ENCODE results near the gene DLL1. TPM values are rescaled to one million over a fixed set of nuclear protein-coding genes. Genes with fewer than 3 reads are reported as not detected.

The DLL1 gene
- total RNA-seq, 1 experiment from 2014 or later, result 0.84 TPM

DNA sequence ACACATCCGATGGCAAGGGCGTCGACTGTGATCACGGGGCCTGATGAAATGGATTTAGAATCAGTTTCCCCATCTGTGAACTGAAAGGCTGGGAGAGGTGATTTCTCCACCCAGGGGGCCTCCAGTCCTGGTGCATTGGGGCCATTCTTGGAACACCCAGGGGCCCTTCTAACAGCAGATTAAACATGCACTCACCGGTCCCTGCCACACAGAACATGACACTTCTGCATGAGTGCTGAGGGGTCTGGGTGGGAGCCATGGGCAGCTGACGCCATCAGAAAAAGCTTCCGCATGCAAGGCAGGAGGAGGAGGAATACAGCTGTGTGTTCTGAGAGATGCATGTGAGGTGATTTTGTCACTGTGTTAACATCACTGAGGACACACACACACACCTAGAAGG is 26.8 kb downstream of the DLL1 start:
- peaks cover 10% of the 10 kb centered on the region for H3K4me1 ChIP-seq (ENCODE audit: insufficient read depth, low read length)
- ChIA-PET CTCF (no interaction called here), POLR2A (ENCODE audit: unreplicated experiment) (no interaction called here)
- H3K27me3 ChIP-seq (ENCODE audit: low read length), result no peaks in the 10 kb centered on the region
- H2AFZ ChIP-seq (ENCODE audit: low read length), result no peak overlapping the region
- H3K9me3 ChIP-seq (ENCODE audit: low read length), result no peaks in the 10 kb centered on the region
- no peak overlapping the region for H3K4me3 ChIP-seq (ENCODE audit: low read length)
- no TSS peak for BruUV-seq (replicated peaks)
- H3K9ac ChIP-seq (ENCODE audit: low read length), result no peak overlapping the region
- no peak for TF ChIP-seq EZH2phosphoT487 (IDR thresholded peaks at IDR 0.05; ENCODE audit: borderline replicate concordance, low read length)
- TF ChIP-seq EZH2 (IDR thresholded peaks at IDR 0.05; ENCODE audit: low read length, unreplicated experiment), result no peak
- TF ChIP-seq, protein P1, sequence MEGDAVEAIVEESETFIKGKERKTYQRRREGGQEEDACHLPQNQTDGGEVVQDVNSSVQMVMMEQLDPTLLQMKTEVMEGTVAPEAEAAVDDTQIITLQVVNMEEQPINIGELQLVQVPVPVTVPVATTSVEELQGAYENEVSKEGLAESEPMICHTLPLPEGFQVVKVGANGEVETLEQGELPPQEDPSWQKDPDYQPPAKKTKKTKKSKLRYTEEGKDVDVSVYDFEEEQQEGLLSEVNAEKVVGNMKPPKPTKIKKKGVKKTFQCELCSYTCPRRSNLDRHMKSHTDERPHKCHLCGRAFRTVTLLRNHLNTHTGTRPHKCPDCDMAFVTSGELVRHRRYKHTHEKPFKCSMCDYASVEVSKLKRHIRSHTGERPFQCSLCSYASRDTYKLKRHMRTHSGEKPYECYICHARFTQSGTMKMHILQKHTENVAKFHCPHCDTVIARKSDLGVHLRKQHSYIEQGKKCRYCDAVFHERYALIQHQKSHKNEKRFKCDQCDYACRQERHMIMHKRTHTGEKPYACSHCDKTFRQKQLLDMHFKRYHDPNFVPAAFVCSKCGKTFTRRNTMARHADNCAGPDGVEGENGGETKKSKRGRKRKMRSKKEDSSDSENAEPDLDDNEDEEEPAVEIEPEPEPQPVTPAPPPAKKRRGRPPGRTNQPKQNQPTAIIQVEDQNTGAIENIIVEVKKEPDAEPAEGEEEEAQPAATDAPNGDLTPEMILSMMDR (conservative IDR thresholded peaks at IDR 0.05; ENCODE audit: low read depth, low read length), result no peak
- H3K79me2 ChIP-seq (ENCODE audit: low read length), result no peaks in the 10 kb centered on the region
- ATAC-seq, result no peak
- intact Hi-C loops (cut with micrococcal nuclease), result no loop called here
- H3K27ac ChIP-seq (ENCODE audit: low read length), result no peak overlapping the region
- no peaks in the 10 kb centered on the region for H3K9me2 ChIP-seq (replicated peaks; ENCODE audit: low read length)
- no peaks in the 10 kb centered on the region for H4K20me1 ChIP-seq (ENCODE audit: low read length)
- no peaks in the 10 kb centered on the region for H3F3A ChIP-seq (ENCODE audit: low read length, unreplicated experiment)
- no peak overlapping the region for H3K4me2 ChIP-seq (ENCODE audit: low read length)
- H3K36me3 ChIP-seq (ENCODE audit: low read depth, low read length), result no peaks in the 10 kb centered on the region
- no peak for DNase-seq

DNA sequence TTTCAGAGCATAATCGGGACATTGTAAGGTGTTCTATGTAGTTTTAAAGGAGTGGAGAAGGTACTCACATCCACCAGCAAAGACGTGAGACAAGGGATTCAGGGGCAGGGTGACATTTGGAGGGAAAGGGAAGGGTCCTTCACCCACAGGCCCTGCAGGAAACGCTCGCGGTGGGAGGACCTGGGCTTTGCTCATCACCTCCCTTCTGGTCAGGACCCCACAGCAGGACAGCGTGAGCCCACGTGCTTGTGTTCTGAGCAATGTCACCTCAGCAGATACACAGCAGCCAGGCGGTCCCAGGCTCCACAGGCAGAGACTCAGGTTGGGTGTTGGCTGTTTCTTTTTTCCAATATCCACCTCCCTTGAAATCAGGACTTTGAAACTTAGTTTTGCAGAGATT is 27.5 kb downstream of the DLL1 start:
- Histone ChIP-seq H3K4me2 (ENCODE audit: low read length) (no peak overlapping the region), H4K20me1 (ENCODE audit: low read length) (no peaks in the 10 kb centered on the region), H3K27ac (ENCODE audit: low read length) (no peak overlapping the region), H3K36me3 (ENCODE audit: low read depth, low read length) (no peaks in the 10 kb centered on the region), H3K4me1 (ENCODE audit: insufficient read depth, low read length) (peaks cover 10% of the 10 kb centered on the region), H3K4me3 (ENCODE audit: low read length) (no peak overlapping the region), H2AFZ (ENCODE audit: low read length) (no peak overlapping the region), H3F3A (ENCODE audit: low read length, unreplicated experiment) (no peaks in the 10 kb centered on the region), H3K9me2 (replicated peaks; ENCODE audit: low read length) (no peaks in the 10 kb centered on the region), H3K9me3 (ENCODE audit: low read length) (no peaks in the 10 kb centered on the region), H3K79me2 (ENCODE audit: low read length) (no peaks in the 10 kb centered on the region), H3K27me3 (ENCODE audit: low read length) (no peaks in the 10 kb centered on the region), H3K9ac (ENCODE audit: low read length) (no peak overlapping the region)
- CTCF ChIA-PET, result no interaction called here
- POLR2A ChIA-PET (ENCODE audit: unreplicated experiment), result no interaction called here
- intact Hi-C loops (cut with micrococcal nuclease), result no loop called here
- ATAC-seq, result no peak
- TF ChIP-seq, protein P1 (conservative IDR thresholded peaks at IDR 0.05; ENCODE audit: low read depth, low read length), result no peak
- TF ChIP-seq EZH2phosphoT487 (IDR thresholded peaks at IDR 0.05; ENCODE audit: borderline replicate concordance, low read length) (no peak), EZH2 (IDR thresholded peaks at IDR 0.05; ENCODE audit: low read length, unreplicated experiment) (no peak)
- no TSS peak for BruUV-seq (replicated peaks)
- no peak for DNase-seq

DNA sequence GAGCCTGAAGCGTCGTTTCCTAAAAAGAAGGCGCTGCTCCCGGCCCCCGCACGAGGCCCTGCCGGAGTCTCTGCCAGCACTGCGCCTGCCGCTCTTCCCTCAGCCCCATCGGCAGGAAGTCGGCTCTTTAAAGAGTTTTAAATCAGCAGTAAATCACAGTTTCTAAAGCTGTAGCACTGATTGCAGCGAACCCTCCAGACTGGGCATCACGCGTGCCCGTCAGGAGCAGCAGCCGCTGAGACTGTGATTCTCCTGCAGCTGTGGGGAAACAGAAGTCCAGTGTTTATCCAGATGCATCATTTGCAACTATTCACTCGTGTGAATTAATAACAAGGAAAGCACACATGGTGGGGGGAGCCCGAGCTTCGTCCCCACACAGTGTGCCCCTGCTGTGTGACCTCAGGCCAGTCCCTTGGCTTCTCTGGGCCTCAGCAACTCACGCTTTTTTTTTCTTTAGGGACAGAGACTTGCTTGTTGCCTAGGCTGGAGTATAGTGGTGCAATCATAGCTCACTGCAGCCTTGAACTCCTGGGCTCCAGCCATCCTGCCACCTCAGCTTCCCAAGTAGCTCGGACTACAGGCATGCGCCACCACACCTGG is 28.3 kb downstream of the DLL1 start:
- Histone ChIP-seq H3K4me3 (ENCODE audit: low read length) (no peak overlapping the region), H2AFZ (ENCODE audit: low read length) (no peak overlapping the region), H4K20me1 (ENCODE audit: low read length) (no peaks in the 10 kb centered on the region), H3K9me2 (replicated peaks; ENCODE audit: low read length) (no peaks in the 10 kb centered on the region), H3F3A (ENCODE audit: low read length, unreplicated experiment) (no peaks in the 10 kb centered on the region), H3K9me3 (ENCODE audit: low read length) (no peaks in the 10 kb centered on the region), H3K79me2 (ENCODE audit: low read length) (no peaks in the 10 kb centered on the region), H3K4me1 (ENCODE audit: insufficient read depth, low read length) (peaks cover 10% of the 10 kb centered on the region), H3K27ac (ENCODE audit: low read length) (no peak overlapping the region), H3K27me3 (ENCODE audit: low read length) (no peaks in the 10 kb centered on the region), H3K4me2 (ENCODE audit: low read length) (no peak overlapping the region), H3K9ac (ENCODE audit: low read length) (no peak overlapping the region), H3K36me3 (ENCODE audit: low read depth, low read length) (no peaks in the 10 kb centered on the region)
- TF ChIP-seq, protein P1 (conservative IDR thresholded peaks at IDR 0.05; ENCODE audit: low read depth, low read length), result no peak
- TF ChIP-seq EZH2phosphoT487 (IDR thresholded peaks at IDR 0.05; ENCODE audit: borderline replicate concordance, low read length) (no peak), EZH2 (IDR thresholded peaks at IDR 0.05; ENCODE audit: low read length, unreplicated experiment) (no peak)
- ChIA-PET CTCF (no interaction called here), POLR2A (ENCODE audit: unreplicated experiment) (no interaction called here)
- BruUV-seq (replicated peaks), result no TSS peak
- intact Hi-C loops (cut with micrococcal nuclease), result no loop called here
- DNase-seq (no peak), ATAC-seq (no peak)
